T47D (cell line): ENCODE data around the gene SNRNP48.

Experiments
- DNase-seq, 2 experiments: peaks; one replicate each; pipeline versions ENCODE4 v3.0.0 to v3.0.0-alpha.2; 2011 to 2012; ENCODE audit warnings: low read depth in 1 of 2, low spot score in 1 of 2
- JUND ChIP-seq: IDR thresholded peaks from 2 replicates; pipeline ENCODE4 v1.6.1; 2012; ENCODE audit warnings: low read depth
- in situ Hi-C: cut with HindIII; loops from 2 replicates; pipeline ENCODE4 v1.10.0; 2016; ENCODE audit warnings: low sequenced_read_pairs, low pct_unique_long_range_greater_than_20kb

The SNRNP48 gene

DNA sequence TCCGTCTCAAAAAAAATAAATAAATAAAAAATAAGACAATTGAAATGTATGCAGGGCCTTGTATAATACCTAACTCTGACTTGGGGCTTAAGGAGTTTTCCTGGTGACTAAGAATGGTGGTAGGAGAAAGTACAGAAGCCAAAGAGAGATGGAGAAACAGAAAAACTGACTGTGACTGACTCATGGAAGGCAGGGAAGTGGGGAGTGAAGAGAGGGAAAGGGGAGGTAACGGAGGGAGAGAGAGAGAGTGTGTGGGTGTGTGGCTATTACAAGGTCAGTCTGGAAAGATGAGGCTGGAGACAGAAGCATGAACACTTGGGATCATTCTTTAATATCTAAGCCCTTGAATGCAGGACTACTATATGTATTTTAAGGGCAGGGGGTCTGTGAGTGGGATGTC lies 38.5 kb downstream of the SNRNP48 start:
- in situ Hi-C loops: no loop called here
- DNase-seq: no peak
- TF ChIP-seq JUND: no peak

DNA sequence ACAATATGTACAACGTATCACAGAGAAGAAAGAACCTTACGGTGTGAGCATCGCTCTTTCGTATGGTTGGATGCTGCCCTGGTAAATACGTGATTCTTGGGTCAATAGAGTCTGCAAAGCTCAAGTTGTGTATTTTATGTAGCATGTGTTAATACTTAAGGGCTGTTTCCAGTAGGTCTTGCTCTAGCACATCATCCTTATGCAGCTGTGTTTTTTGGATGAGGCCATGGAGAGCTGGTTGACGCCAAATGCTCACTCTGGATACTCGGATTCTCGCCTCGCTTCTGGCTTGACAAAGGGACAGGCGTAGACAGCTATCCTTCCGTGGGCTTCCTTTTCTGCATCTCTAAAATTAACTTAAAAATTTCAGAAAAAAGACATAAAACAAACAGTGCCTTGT lies 38.9 kb downstream of the SNRNP48 start:
- no peak for TF ChIP-seq JUND
- DNase-seq: no peak
- in situ Hi-C loops: no loop called here

DNA sequence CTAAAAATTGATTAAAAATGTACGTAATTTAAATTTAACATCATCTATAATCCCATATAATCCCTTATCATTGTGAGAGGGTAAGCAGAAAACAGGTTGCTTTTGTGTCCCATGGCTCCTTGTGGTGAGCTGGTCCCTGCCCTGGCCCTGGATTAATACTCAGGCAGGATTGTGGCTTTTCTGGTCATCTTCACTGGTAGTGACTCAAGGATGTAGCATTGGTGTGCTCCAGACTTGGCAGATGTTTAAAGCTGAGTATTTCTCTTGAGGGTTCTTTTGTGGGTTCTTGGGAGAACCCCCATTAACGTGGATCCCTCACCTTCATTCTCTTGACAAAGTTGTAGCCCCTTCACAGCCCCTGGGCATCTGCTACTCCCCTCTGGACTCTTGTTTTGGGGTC lies 39.3 kb downstream of the SNRNP48 start:
- in situ Hi-C loops: no loop called here
- no peak for TF ChIP-seq JUND
- DNase-seq: no peak

DNA sequence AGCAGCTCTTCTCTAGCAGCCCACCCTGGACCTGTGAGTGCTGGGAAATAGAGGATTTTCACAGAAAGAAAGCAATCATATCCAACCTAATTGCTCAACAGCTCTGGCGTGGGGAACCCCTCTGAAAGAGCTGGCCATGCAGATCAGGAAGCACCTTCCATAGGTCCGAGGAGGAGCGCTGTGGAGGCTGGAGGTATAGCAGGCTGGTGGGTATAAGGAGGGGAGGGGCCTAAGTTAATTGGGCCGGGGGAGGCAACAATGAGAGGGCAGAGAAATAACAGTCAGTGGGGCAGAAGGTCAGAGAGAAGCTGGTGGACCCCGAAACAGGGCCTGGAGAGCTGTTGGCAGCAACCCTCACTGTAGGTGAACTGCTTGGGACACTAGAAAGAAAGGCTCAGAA lies 40.8 kb downstream of the SNRNP48 start:
- TF ChIP-seq JUND: no peak
- DNase-seq: no peak
- in situ Hi-C loops: no loop called here

DNA sequence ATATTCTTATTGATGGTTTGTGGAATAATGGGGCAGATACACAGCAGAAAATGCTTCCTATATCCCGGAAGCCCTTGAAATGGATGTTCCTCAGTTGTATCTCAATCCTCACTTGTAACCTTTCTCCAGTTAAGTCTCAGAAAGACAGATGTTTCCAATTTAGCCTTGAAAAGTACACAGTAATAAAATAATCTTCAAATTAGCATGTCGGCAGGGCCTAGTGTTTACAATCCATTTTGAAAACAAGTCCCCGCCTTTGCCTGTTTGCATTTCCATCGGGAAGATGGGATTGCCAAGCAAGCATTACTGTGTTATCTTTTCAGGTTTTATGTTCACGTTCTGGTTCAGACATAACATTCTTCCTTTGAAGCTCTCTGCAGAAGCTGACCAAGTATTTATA lies 41.5 kb downstream of the SNRNP48 start:
- no peak for DNase-seq
- TF ChIP-seq JUND: no peak
- in situ Hi-C loops: no loop called here

DNA sequence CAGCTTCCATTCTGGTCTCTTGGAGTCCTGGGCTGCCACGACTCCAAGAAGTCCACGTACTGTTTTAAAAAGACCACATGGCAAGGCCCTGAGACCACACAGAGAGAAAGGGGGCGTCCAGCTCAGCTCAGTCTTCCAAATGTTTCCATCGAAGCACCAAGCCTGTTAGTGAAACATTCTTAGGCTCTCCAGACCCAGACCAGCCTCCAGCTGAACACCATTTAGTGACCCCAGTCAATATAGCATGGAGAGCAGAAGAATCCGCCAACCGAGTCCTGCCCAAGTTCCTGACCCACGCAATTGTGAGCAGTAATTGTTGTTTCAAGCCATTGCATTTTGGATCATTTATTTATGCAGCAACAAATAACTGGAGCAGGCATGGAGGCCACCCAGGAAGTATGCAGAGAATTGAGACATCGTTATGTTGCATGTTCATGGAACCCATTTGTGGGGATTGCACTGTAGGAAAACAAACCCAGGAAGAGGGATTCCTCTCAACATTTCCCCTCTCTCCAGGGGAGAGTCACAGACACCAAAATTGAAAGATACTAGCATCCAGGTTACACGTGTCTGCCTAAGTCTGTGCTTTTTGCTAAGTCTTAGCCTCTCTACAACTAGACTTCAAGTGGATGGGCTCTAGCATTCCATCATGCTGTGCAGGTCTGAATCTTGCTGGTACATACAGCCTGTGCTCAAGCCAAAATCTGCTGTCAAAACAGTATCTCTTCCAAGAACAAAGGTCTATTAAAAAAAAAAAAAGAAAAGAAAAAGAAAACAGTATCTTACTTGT lies 42.7 kb downstream of the SNRNP48 start:
- TF ChIP-seq JUND: no peak
- in situ Hi-C loops: no loop called here
- DNase-seq: no peak

DNA sequence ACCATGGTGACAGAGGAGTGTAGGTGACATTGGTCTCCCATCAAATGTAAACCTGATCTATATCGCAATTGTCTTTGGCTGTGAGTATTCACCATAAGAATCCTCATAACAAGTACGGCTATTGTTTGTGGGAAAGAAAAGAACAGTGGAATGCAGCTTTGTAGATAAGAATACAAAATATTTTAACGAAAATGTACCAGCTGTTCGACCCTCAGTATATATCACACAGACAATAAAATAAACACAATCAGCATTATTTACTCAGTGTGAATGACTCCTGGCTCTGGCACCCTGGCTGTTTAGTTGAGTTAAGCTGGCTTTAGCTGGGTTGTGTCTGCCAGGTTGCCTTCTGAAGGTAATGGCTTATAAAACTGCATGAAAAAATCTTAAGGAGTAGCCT lies 43.4 kb downstream of the SNRNP48 start:
- no peak for DNase-seq
- no peak for TF ChIP-seq JUND
- in situ Hi-C loops: no loop called here

DNA sequence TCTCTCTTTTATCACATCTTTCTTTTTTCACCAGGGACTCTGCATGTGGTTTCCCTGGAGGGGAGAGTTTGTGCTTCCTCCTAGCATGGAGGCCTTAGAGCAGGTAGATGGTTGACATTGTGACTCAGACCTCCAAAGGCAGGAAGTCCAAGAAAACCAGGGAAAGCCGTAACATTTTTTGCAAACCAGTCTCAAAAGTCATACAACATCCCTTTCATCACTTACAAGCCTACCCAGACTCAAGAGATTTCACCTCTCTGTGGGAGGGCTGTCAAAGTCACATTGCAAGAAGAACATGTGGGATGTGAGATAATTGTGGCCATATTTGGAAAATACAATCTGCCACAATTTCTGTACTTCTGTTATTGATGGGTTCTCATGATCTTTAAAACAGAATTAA lies 46.2 kb downstream of the SNRNP48 start:
- DNase-seq: no peak
- in situ Hi-C loops: no loop called here
- TF ChIP-seq JUND: no peak

DNA sequence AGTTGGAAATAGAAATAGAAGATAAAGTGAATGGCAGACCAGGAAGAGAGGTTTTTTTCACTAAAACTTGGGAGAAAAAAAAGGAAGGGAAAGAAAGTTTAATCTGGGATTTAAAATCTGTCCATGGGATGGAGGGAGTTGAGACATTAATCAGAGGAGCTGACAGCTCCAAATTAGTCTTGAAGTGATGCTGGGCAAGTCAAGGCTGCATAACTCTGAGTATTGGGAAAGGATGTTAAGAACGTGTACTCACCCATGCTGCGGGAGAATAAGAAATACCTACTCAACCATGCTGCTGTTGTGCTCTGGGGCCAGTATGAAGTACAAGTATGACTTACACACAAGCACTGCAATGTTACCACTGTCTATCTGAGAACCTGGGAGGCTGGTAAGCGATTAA lies 47.5 kb downstream of the SNRNP48 start:
- DNase-seq: no peak
- in situ Hi-C loops: no loop called here
- TF ChIP-seq JUND: no peak

DNA sequence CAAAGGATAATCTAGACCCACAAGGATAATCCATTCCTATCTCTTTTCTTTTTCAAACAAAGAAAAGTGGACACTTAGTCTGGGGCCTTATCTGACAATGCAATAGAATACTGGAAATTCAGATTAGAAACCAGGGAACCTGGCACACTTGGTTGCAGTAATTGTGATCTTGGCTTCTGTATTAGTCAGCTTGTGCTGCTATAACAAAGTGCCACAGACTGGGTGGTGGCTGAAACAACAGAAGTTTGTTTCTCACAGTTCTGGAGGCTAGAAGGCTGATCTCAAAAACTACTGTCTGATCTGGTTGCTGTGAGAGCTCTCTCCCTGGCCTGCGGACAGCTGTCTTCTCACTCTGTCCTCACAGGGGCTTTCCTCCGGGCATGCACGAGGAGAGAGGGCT lies 49.4 kb downstream of the SNRNP48 start:
- in situ Hi-C loops: no loop called here
- no peak for DNase-seq
- no peak for TF ChIP-seq JUND

DNA sequence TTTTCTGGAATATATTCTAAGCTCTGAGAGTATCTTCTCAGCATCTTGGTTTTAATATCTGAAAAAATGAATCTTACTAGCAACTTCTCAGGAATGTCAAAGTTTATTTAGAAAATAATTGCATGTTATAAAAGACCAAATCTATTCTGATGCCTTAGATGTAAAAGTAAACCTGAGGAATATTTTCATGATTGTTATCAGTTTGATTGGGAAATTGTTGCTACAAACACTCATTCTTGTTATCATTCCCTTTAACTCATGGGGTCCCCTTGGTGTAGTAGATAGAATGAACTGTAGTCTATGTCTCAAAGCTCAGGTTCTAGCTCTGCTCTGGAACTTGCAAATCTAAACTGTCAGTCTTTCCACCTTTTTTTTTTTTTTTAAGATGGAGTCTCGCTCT lies 50.0 kb downstream of the SNRNP48 start:
- in situ Hi-C loops: no loop called here
- no peak for TF ChIP-seq JUND
- DNase-seq: no peak

DNA sequence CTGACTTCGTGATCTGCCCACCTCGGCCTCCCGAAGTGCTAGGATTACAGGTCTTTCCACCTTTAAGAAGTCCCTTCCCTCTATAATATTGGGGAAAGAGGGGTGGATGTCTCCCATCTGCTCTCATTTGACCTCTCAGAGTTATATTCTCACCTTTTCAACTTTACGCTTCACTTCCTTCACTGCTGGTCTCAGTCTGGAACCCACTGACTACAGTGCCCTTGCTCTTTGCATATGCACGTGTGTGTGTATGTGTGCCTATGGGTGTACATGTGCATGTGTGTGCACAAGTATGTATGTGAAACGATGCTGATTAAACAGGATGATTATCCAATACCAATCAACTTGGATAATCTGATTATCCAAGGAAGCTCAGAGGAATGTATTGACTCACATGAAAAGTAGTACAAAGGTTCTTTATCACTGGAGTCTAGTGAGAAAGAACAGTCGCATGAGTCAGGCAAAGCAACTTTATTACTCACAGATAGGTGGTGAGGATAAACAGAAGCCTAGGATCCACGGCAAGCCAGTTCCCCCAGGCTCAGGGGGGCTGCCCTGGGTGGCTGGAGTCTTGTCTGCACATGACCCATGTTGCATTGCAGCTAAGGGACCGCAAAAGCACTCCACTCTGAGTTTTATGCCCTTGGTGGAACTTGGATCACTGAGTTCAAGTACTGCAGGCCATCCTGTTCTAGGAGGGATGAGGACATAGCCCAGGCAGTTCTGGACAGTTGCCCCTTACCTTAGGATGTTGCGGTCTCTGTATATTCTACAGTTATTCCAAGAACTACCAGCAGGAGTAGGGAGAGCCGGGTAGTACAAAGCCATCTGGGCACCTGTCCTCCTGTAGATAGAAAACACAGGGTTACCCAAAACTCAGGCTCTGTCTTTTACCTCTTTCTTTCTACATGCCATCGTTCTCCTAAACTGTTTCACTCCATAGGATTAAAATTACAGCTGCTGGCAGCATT lies 50.9 kb downstream of the SNRNP48 start:
- TF ChIP-seq JUND: no peak
- in situ Hi-C loops: no loop called here
- no peak for DNase-seq

DNA sequence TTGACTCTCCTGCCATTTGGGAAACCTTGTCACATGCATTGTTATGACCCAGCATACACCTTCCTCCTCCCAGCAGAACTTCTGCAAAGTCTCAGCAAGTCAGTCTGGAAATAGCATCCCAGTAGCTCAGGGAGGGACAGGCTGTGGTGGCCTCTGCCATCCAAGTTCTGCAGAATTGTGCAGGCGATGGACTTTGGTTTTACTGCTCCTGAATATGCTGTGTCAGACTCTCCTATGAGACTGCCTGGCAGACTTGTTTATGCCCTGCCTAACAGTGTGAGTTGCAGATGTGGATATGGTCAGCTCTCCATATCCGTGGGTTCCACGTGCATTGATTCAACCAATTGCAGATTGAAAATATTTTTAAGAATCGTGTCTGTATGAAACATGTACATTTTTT lies 52.8 kb downstream of the SNRNP48 start:
- in situ Hi-C loops: no loop called here
- no peak for DNase-seq
- TF ChIP-seq JUND: no peak

DNA sequence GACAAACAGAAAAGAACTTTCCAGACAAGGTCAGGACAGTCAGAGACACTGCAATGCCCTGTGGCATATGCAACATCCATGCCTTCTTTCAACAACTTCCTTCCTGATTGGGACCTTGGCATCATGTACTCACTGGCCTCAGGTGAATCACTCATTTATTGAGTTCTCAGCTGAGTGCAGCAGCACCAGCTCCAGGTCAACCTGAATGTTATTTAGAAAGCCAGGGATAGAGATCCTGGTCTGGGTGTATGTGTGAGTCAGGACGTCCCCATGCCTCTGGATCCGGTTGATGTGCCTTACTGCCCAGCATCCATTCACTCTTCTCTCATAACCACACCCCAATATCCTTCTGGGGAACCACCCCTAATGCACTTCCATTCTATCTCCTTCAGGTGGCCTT lies 54.4 kb downstream of the SNRNP48 start:
- in situ Hi-C loops: no loop called here
- DNase-seq: no peak
- TF ChIP-seq JUND: no peak
